HL-60 (cell line): ENCODE measurements around the gene EPB41L3.

Experiments
- DNase-seq, 2 experiments: peaks; one replicate each; pipeline ENCODE4 v3.0.0-alpha.2; 2010 to 2020; ENCODE audit warnings: low read depth in 1 of 2, low spot score in 1 of 2
- H3K27ac ChIP-seq: fragments of 250-450 bp; sonication (Bioruptor Pico); replicated peaks from 2 replicates; pipeline ENCODE4 v1.5.1; 2020; ENCODE audit warnings: mild to moderate bottlenecking, moderate library complexity
- H3K27me3 ChIP-seq: fragments of 250-450 bp; sonication (Bioruptor Pico); 2 replicates; pipeline ENCODE4 v1.5.1; 2021; ENCODE audit warnings: mild to moderate bottlenecking, moderate library complexity; ENCODE audit not compliant: insufficient read depth, poor library complexity, severe bottlenecking
- H3K4me3 ChIP-seq: replicated peaks from 2 replicates; pipeline ENCODE4 v1.5.1; 2011; ENCODE audit warnings: mild to moderate bottlenecking, control low read depth, low read length; ENCODE audit not compliant: insufficient read depth
- CTCF ChIP-seq: IDR thresholded peaks from one replicate; pipeline ENCODE4 v1.5.1; 2011; ENCODE audit warnings: low read length, control low read depth, inconsistent platforms; ENCODE audit not compliant: insufficient read depth
- GABPA ChIP-seq: IDR thresholded peaks from 2 replicates; pipeline ENCODE4 v1.6.1; 2012; ENCODE audit warnings: low read depth
- POLR2AphosphoS5 ChIP-seq: IDR thresholded peaks from 2 replicates; pipeline ENCODE4 v1.6.1; 2012; ENCODE audit warnings: low read depth
- REST ChIP-seq: IDR thresholded peaks from 2 replicates; pipeline ENCODE4 v1.6.1; 2012; ENCODE audit warnings: low read depth; ENCODE audit not compliant: insufficient replicate concordance
- SPI1 ChIP-seq: IDR thresholded peaks from 2 replicates; pipeline ENCODE4 v1.6.1; 2012; ENCODE audit warnings: low read depth, mild to moderate bottlenecking, borderline replicate concordance

EPB41L3 gene

GRCh38 chr18:5516841-5517240 lies 27.0 kb downstream of the EPB41L3 start:
- no peak overlapping the region for H3K27ac ChIP-seq

GRCh38 chr18:5515011-5515784 lies 28.6 kb downstream of the EPB41L3 start:
- peak; percentile 73 to 86 for DNase-seq
- Histone ChIP-seq H3K27ac (peak overlapping the region; percentile 55), H3K4me3 (peak overlapping the region; percentile 17; the same call in 1 of the 2 replicates), H3K27me3 (no peaks in the 10 kb centered on the region)
- no peak for TF ChIP-seq GABPA
- TF ChIP-seq POLR2AphosphoS5: no peak
- no peak for TF ChIP-seq CTCF
- no peak for TF ChIP-seq REST
- peak; percentile 31; the same call in 1 of the 2 replicates for TF ChIP-seq SPI1

More at GRCh38 chr18:5516841-5517240, 27.0 kb downstream of the EPB41L3 start:
- no peak overlapping the region for H3K4me3 ChIP-seq
- TF ChIP-seq POLR2AphosphoS5 (no peak), REST (no peak), SPI1 (no peak), GABPA (no peak), CTCF (no peak)
- no peaks in the 10 kb centered on the region for H3K27me3 ChIP-seq
- DNase-seq: no peak

- TF ChIP-seq POLR2AphosphoS5 (no peak), GABPA (no peak), SPI1 (no peak), REST (no peak), CTCF (no peak)
- no peak for DNase-seq
- Histone ChIP-seq H3K27ac (no peak overlapping the region), H3K4me3 (no peak overlapping the region), H3K27me3 (no peaks in the 10 kb centered on the region)
Observed at GRCh38 chr18:5513947-5514346, 29.9 kb downstream of the EPB41L3 start.
